Endodermal cell (in vitro differentiated cells): ENCODE data around the gene PLCL2. TPM values are rescaled to one million over a fixed set of nuclear protein-coding genes. Genes with fewer than 3 reads are reported as not detected.

Experiments used
- DNase-seq: peaks from one replicate; pipeline ENCODE4 v3.0.0-alpha.2; 2017
- H3K27ac ChIP-seq: 2 replicates; pipeline ENCODE4 v1.5.1; 2013; ENCODE audit warnings: mild to moderate bottlenecking, low read depth, low read length, moderate library complexity
- H3K27me3 ChIP-seq: 2 replicates; pipeline ENCODE4 v1.6.1; 2013; ENCODE audit warnings: mild to moderate bottlenecking, low read length, moderate library complexity; ENCODE audit not compliant: insufficient read depth, control insufficient read depth, poor library complexity, severe bottlenecking
- H3K36me3 ChIP-seq: 2 replicates; pipeline ENCODE4 v1.7.0; 2013; ENCODE audit warnings: mild to moderate bottlenecking, low read length, moderate library complexity; ENCODE audit not compliant: control insufficient read depth, insufficient read depth
- H3K4me1 ChIP-seq: one replicate; pipeline ENCODE4 v1.7.0; 2013; ENCODE audit warnings: low read length; ENCODE audit not compliant: control insufficient read depth, insufficient read depth
- H3K4me3 ChIP-seq: 2 replicates; pipeline ENCODE4 v1.5.1; 2013; ENCODE audit warnings: mild to moderate bottlenecking, low read length, moderate library complexity
- H3K9ac ChIP-seq: 2 replicates; pipeline ENCODE4 v1.6.1; 2013; ENCODE audit warnings: mild to moderate bottlenecking, low read length, moderate library complexity; ENCODE audit not compliant: poor library complexity, severe bottlenecking; ENCODE audit errors: extremely low read depth
- H3K9me3 ChIP-seq: 2 replicates; pipeline ENCODE4 v1.6.1; 2013; ENCODE audit warnings: mild to moderate bottlenecking, low read length, moderate library complexity; ENCODE audit not compliant: control insufficient read depth
- H3K27ac Mint-ChIP-seq: 2 replicates; pipeline ENCODE4 v1.8.0; 2020; ENCODE audit warnings: mixed read lengths
- H3K27me3 Mint-ChIP-seq: 2 replicates; pipeline ENCODE4 v1.8.0; 2021; ENCODE audit warnings: mild to moderate bottlenecking, mixed read lengths; ENCODE audit not compliant: insufficient read depth
- H3K36me3 Mint-ChIP-seq: 2 replicates; pipeline ENCODE4 v1.8.0; 2020; ENCODE audit warnings: low read depth, mixed read lengths
- H3K4me1 Mint-ChIP-seq: 2 replicates; pipeline ENCODE4 v1.8.0; 2020; ENCODE audit warnings: mixed read lengths
- H3K4me3 Mint-ChIP-seq: 2 replicates; pipeline ENCODE4 v1.8.0; 2020; ENCODE audit warnings: mild to moderate bottlenecking, moderate library complexity, mixed read lengths
- H3K9me3 Mint-ChIP-seq: 2 replicates; pipeline ENCODE4 v1.8.0; 2020; ENCODE audit warnings: mild to moderate bottlenecking, mixed read lengths
- WGBS, 2 experiments: methylation state at CpG; one replicate each; pipeline versions ENCODE4 v1.1.5 to v1.1.7; 2013; ENCODE audit warnings: missing lambda C conversion rate in 2 of 2, mixed read lengths in 1 of 2; ENCODE audit not compliant: insufficient coverage in 1 of 2, insufficient read length in 1 of 2; 5-methylcytosine and 5-hydroxymethylcytosine counted together
- total RNA-seq, 2 donors: library from RNA; stranded (reverse); fragmentation: NEBNext Ultra II Directional in 1 of 2; extraction: Animal tissue kit (Norgen Biotek cat#: 25700) in 1 of 2; gene quantifications; 2 replicates in 1 of 2; 3 replicates in 1 of 2; pipeline ENCODE4 v1.2.1, GENCODE V29; 2021
- TF ChIP-seq, protein P1 (sequence below): fragments of 200-600 bp; sonication (generic); conservative IDR thresholded peaks from 2 replicates; pipeline ENCODE4 v1.5.0; 2021; ENCODE audit warnings: antibody characterized with exemption, mild to moderate bottlenecking

PLCL2 gene
- total RNA-seq, 2 donors from 2014 or later = 4.2 to 6.9 TPM

DNA sequence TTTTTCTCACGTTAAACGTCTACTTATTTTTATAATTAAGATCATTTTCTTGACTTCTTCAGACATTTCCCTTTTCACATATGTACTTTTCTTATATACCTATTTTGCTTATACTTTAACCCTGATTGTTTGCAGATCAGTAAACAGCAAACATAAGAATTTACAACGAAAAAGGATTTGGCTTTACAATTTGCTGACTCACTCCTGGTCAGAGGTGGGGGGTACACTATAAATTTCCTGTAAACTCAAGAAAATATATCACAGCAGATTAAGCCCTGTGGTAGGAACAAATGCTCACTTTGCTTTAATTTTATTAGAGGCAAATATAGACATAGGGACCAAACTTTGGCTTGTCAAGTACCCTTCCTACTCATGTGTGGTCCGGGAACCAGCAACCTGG, 185.0 kb downstream of the PLCL2 start:
- WGBS, 2 experiments = 84 to 95% methylated on average over 4 of the region's 4 CpGs
- no peaks in the 10 kb centered on the region for H3K27me3 ChIP-seq
- DNase-seq = no peak
- no peak overlapping the region for H3K4me3 ChIP-seq
- Mint-ChIP-seq H3K27ac (no peak overlapping the region), H3K36me3 (no peaks in the 10 kb centered on the region), H3K27me3 (no peaks in the 10 kb centered on the region), H3K4me3 (no peak overlapping the region), H3K4me1 (peaks cover 20% of the 10 kb centered on the region), H3K9me3 (no peaks in the 10 kb centered on the region)
- TF ChIP-seq, protein P1, sequence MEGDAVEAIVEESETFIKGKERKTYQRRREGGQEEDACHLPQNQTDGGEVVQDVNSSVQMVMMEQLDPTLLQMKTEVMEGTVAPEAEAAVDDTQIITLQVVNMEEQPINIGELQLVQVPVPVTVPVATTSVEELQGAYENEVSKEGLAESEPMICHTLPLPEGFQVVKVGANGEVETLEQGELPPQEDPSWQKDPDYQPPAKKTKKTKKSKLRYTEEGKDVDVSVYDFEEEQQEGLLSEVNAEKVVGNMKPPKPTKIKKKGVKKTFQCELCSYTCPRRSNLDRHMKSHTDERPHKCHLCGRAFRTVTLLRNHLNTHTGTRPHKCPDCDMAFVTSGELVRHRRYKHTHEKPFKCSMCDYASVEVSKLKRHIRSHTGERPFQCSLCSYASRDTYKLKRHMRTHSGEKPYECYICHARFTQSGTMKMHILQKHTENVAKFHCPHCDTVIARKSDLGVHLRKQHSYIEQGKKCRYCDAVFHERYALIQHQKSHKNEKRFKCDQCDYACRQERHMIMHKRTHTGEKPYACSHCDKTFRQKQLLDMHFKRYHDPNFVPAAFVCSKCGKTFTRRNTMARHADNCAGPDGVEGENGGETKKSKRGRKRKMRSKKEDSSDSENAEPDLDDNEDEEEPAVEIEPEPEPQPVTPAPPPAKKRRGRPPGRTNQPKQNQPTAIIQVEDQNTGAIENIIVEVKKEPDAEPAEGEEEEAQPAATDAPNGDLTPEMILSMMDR = no peak
- H3K27ac ChIP-seq = no peak overlapping the region
- H3K36me3 ChIP-seq = no peaks in the 10 kb centered on the region
- no peaks in the 10 kb centered on the region for H3K4me1 ChIP-seq
- H3K9me3 ChIP-seq = no peaks in the 10 kb centered on the region
- H3K9ac ChIP-seq = no peak overlapping the region

DNA sequence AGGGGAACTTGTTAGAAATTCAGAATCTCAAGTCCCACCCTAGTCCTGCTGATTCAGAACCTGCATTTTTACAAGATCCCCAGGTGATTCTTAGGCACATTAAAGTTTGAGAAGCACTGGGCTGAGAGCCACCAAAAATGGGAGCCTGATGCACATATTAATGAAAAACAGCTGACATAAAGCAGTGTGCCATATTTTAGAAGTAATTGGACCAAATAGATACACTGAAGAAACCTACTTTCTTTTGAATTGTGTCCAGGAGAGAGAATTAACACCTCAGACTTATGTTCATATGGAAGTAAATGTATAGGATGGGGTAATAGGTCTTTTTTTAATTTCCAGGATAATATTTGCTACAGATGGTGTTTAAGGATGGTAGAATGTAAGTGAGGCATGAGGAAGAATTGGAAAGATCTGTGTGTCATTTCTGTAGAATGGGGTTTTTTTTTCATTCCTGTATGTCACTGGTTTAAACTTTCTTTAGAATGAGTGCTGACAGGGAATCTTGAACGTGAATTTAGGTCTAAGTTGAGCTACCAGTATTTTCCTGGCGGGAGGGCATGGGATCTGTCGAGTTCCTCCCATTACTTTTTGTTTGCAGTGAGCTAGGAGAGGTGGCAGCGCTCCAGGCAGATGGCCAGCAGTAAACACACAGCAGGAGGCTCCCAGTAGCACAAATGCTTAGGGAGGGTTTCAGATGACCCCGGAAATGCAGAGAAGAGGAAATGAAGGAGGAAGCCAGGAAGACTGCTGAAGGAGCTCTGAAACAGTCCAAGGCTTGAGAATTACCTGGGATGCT, 185.6 kb downstream of the PLCL2 start:
- WGBS, 2 experiments = 0 to 19% methylated on average over 2 to 5 of the region's 5 CpGs
- Mint-ChIP-seq H3K36me3 (no peaks in the 10 kb centered on the region), H3K27ac (no peak overlapping the region), H3K4me1 (peaks cover 20% of the 10 kb centered on the region), H3K27me3 (no peaks in the 10 kb centered on the region), H3K9me3 (no peaks in the 10 kb centered on the region), H3K4me3 (no peak overlapping the region)
- Histone ChIP-seq H3K27me3 (no peaks in the 10 kb centered on the region), H3K9ac (no peak overlapping the region), H3K9me3 (no peaks in the 10 kb centered on the region), H3K4me3 (no peak overlapping the region), H3K4me1 (no peaks in the 10 kb centered on the region), H3K27ac (no peak overlapping the region), H3K36me3 (no peaks in the 10 kb centered on the region)
- peak; percentile 77 for DNase-seq
- TF ChIP-seq, protein P1 = no peak

DNA sequence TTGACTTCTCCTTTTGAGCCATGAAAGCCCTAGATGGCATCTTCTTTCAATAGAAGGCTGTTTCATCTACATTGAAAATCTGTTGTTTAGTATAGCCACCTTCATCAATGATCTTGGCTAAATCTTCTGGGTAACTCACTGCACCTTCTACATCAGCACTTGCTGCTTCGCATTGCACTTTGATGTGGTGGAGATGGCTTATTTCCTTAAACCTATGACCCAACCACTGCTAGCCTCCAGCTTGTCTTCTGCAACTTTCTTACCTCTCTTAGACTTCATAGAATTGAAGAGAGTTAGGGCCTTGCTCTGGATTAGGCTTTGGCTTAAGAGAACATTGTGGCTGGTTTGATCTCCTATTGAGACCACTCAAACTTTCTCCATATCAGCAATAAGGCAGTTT, 189.8 kb downstream of the PLCL2 start:
- Histone ChIP-seq H3K27ac (no peak overlapping the region), H3K4me3 (no peak overlapping the region), H3K36me3 (no peaks in the 10 kb centered on the region), H3K27me3 (no peaks in the 10 kb centered on the region), H3K9ac (no peak overlapping the region), H3K4me1 (no peaks in the 10 kb centered on the region), H3K9me3 (peaks cover 6% of the 10 kb centered on the region)
- Mint-ChIP-seq H3K4me3 (no peak overlapping the region), H3K36me3 (peaks cover 3% of the 10 kb centered on the region), H3K27ac (no peak overlapping the region), H3K4me1 (peaks cover 12% of the 10 kb centered on the region), H3K9me3 (no peaks in the 10 kb centered on the region), H3K27me3 (no peaks in the 10 kb centered on the region)
- TF ChIP-seq, protein P1 = no peak
- 88% methylated on average over 1 of the region's 1 CpG; no CpG with 5 or more reads in 1 of the 2 experiments for WGBS, 2 experiments
- no peak for DNase-seq
